Adrenal gland (tissue), 5 donors: ENCODE results near the gene SLC22A16.

ENCODE experiments used
- CTCF ChIP-seq, 6 experiments: fragments of 450-650 bp in 4 of 6; fragments of 200-600 bp in 2 of 6; sonication (generic) in 1 of 6; IDR thresholded peaks; 1 replicate in 5 of 6; 2 replicates in 1 of 6; pipeline versions ENCODE4 v1.5.1 to v1.8.0; 2016 to 2021; ENCODE audit warnings: antibody characterized with exemption in 6 of 6, mild to moderate bottlenecking in 2 of 6, moderate library complexity in 1 of 6
- POLR2A ChIP-seq, 2 donors: fragments of 450-650 bp; IDR thresholded peaks; one replicate each; pipeline ENCODE4 v1.6.1; 2017; ENCODE audit warnings: antibody characterized with exemption in 2 of 2, mild to moderate bottlenecking in 2 of 2, moderate library complexity in 1 of 2
- donor health status: DM: no; HTN: no; CAD: no.

DNA sequence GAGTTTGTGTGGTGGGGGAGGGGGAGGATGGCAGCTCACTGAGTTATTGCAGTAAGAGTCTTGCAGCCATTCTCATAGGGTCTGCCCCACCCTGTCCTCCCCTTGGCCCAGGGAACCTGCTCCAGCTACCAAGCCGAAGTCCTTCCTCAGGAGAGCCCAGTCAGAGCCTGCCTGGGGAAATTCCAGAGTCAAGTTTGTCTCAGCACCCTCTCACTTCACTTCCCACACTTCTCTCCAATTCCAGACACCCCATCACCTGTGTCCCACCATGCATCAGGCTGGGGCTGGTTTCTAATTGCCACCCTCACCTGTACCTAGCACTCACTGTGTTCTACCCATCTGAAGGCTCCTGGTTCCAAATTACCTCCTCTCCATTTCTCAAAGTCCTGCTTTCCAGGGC is 10.3 kb upstream of the SLC22A16 start:
- TF ChIP-seq CTCF (IDR thresholded peaks at IDR 0.05) (no peak), POLR2A (IDR thresholded peaks at IDR 0.05) (no peak)
